Fibroblast of the aortic adventitia (primary cell): ENCODE data around the gene CRAT. TPM values are rescaled to one million over a fixed set of nuclear protein-coding genes. Genes with fewer than 3 reads are reported as not detected.

Source experiments
- DNase-seq: peaks from one replicate; pipeline ENCODE4 v3.0.0-alpha.2; 2010; ENCODE audit warnings: low read depth
- H3K4me3 ChIP-seq: 2 replicates; pipeline ENCODE4 v1.5.1; 2011; ENCODE audit warnings: low read depth, mild to moderate bottlenecking, control low read depth, low read length, moderate library complexity
- total RNA-seq: library from RNA; depleted of rRNA; stranded (reverse); fragments of >200 nt; gene quantifications from 2 replicates; pipeline ENCODE4 v1.2.3, GENCODE V29; 2012; ENCODE audit warnings: low replicate concordance
- TF ChIP-seq, protein P1 (sequence below): IDR thresholded peaks from 2 replicates; pipeline ENCODE4 v1.5.1; 2011; ENCODE audit warnings: mild to moderate bottlenecking, low read length, control low read depth, inconsistent platforms; ENCODE audit not compliant: insufficient read depth

Gene CRAT
- 21.3 and 66.0 TPM in 2 replicates for total RNA-seq

DNA sequence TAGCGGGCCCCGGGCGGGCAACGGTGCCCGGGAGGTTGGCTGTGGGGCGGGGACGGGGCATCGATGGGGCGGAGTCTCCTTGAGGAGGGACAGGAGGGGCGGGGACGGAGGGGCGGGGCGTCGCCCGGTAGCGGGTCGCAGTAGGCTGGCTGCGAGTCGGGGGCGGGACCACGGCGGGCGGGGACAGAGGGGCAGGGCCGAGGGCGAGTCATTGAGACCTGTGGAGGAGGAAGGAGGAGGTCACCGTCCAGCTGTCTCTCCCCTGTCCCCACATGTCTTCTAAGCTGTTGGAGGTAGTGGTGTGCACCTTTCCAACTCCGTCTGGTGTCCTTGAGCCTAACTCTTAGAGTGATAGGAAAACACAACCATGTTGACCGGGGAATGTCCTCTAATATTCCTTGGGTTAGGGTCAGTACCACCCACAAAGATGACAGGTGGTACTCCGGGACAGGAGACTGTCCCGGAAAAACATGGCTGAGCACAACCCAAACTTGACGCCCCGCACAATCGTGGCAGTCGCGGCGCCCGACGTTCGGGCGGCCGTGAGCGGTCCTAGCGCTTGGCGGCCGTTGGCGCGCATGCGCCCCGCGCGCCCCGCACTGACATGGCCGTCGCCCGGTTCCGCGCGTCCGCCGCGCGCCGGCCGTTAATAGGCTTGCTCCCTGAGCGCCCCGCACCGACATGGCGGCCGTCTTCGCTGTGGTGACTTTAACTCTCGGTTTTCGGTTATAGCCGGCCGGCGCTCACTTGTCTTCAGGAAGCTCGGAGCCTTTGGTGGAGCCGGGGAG lies at the start of gene CRAT, which contains the start of gene PTPA:
Gene CRAT (minus strand): TSS at position 54 of the 788 bp plus-strand sequence. CDS start 284 bp downstream, outside the sequence.
Gene PTPA (plus strand): TSS at position 676 of the 788 bp plus-strand sequence. CDS start 186 bp downstream, outside the sequence.
- peak within 1 kb of the TSS; percentile 88 for H3K4me3 ChIP-seq
- peak; percentile 92 for DNase-seq
- TF ChIP-seq, protein P1, sequence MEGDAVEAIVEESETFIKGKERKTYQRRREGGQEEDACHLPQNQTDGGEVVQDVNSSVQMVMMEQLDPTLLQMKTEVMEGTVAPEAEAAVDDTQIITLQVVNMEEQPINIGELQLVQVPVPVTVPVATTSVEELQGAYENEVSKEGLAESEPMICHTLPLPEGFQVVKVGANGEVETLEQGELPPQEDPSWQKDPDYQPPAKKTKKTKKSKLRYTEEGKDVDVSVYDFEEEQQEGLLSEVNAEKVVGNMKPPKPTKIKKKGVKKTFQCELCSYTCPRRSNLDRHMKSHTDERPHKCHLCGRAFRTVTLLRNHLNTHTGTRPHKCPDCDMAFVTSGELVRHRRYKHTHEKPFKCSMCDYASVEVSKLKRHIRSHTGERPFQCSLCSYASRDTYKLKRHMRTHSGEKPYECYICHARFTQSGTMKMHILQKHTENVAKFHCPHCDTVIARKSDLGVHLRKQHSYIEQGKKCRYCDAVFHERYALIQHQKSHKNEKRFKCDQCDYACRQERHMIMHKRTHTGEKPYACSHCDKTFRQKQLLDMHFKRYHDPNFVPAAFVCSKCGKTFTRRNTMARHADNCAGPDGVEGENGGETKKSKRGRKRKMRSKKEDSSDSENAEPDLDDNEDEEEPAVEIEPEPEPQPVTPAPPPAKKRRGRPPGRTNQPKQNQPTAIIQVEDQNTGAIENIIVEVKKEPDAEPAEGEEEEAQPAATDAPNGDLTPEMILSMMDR = no peak

DNA sequence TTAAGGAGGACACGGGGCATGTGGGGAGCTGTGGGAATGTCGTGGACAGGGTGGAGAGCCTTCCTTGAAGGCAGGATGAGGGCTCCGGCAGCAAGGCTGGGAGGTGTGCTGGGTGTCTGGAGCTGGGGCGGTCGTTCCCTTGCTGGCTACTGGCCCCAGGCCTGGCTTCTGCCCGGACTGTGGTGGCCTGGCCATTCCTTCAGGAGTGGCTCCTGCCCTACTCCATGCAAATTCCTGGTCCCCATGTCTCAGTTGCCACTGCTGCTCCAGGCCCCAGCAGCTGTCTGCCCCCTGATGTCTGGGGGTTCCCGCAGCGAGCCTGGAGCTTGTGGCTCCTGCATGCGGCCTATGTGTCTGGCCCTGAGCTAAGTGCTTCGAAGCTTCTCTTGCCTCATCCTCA lies 45.6 kb upstream of the CRAT start:
- DNase-seq = no peak

DNA sequence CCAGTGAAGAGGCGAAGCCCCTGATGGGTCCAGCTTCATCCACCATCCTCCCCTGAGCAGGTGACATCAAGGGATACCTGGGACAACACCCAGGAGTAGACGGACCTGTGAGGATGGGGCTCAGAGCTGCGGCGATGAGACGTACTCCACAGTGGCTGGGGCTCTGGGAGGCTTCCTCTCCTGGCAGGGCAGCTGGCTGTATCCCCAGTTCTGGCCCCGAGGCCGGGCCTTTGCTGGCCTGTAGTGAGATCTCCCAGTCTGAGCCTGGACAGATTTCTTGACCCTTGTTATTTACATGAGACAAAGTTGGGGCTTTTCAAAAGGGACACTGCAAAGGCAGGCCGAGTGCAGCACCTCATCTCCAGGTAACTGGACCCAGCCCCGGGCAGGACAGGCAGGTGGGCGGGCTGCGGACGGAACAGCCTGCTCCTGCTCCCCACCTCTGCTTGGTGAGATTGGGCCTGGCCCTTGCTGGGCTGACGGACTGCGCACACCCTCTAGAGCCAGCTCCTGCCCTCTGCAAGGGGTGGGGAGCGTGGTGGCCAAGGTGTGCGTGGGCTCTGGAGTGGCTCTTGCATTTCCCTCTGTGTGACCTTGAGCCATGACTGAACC lies 44.4 kb upstream of the CRAT start:
- no peak for DNase-seq
- H3K4me3 ChIP-seq = no peak overlapping the region
- TF ChIP-seq, protein P1 = no peak

More for the DNA sequence above, 45.6 kb upstream of the CRAT start:
- no peak overlapping the region for H3K4me3 ChIP-seq
- TF ChIP-seq, protein P1 = no peak

DNA sequence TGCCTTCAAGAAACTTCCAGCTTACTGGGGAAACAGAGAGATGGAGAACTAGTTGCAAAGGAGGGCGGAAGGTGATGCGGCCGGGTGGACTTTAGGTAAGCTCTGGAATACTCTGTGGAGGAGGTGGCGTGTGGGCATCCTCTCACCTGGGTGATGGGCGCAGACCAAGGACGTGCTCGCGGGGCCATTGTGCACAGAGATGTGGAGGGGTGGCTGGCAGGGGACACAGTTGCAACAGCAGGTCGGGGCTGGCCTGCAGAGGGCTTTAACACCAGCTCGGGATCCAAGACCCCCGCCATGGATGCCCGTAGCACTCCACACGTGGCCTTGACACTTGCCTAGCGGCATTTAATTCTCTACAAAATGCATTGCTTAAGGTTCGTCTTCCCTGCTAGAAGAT lies 40.9 kb upstream of the CRAT start:
- TF ChIP-seq, protein P1 = no peak
- H3K4me3 ChIP-seq = no peak overlapping the region
- no peak for DNase-seq

DNA sequence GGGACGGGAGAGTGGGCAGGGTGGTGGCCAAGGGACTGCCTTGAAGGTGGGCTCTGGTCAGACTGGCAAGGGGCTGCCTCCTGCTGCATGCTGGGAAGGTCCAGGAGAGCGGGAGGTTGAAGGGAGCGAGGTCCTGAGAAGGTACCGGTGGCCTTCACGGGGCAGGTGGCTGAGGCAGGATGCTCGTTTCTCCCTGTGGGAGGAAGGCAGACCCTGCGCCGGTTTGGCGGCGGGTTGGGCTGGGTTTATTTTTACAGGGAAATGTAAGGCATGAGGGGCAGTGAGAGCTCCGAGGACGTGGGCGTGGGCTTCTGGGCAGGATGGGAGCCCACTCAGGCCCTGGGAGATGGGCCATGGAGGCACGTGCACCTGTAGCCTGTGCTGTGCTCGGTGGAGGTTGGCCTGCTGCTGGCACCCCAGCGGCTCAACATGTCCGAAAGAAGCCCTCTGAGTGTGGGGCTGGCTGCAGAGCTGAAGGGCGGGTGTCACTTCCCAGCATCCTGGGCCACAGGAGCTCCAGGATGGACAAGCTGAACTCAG lies 40.1 kb upstream of the CRAT start:
- H3K4me3 ChIP-seq = no peak overlapping the region
- TF ChIP-seq, protein P1 = no peak
- DNase-seq = no peak

DNA sequence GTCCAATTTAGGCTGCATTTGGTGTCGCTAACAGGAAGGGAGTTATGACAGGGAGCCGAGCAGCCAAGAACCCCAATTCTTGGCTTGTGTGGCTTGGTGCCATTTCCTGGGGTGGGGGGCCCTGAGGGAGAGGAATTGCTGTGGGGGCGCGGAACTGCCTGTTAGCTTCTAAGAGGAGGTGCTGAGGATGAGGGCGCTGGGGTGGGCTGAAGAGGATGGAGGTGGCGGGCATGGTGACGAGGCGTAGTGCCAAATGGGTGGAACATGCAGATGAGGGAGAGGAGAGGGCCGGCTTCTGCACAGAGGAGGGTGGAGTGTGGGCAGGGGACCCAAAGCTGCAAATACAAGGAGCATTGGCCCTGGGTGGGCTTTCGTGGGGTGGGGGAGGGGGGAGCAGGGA lies 39.5 kb upstream of the CRAT start:
- no peak for DNase-seq
- H3K4me3 ChIP-seq = no peak overlapping the region
- TF ChIP-seq, protein P1 = no peak
